Adrenal gland (tissue), 12 donors: Measurements from ENCODE around the gene REG1B. TPM values are rescaled to one million over a fixed set of nuclear protein-coding genes. Genes with fewer than 3 reads are reported as not detected.

ENCODE experiments used
- DNase-seq, 7 donors: peaks; one replicate each; pipeline ENCODE4 v3.0.0-alpha.2; 2019 to 2020
- H3K27ac ChIP-seq, 5 donors: fragments of 200-600 bp; sonication (generic) in 4 of 5; 1 replicate in 3 of 5; 2 replicates in 2 of 5; pipeline versions ENCODE4 v1.5.1 to v1.8.0; 2016 to 2020; ENCODE audit warnings: mild to moderate bottlenecking in 1 of 5
- H3K27me3 ChIP-seq: fragments of 200-600 bp; 2 replicates; pipeline ENCODE4 v1.8.0; 2021
- H3K36me3 ChIP-seq, 2 donors: fragments of 200-600 bp; replicated peaks in 1 of 2; 1 replicate in 1 of 2; 2 replicates in 1 of 2; pipeline versions ENCODE4 v1.5.1 to v1.8.0; 2018 to 2022
- H3K4me1 ChIP-seq, 2 donors: fragments of 200-600 bp; replicated peaks in 1 of 2; 1 replicate in 1 of 2; 2 replicates in 1 of 2; pipeline versions ENCODE4 v1.5.1 to v1.8.0; 2018 to 2021
- H3K4me3 ChIP-seq, 4 donors: fragments of 200-600 bp; sonication (generic) in 3 of 4; one replicate each; pipeline ENCODE4 v1.5.1; 2016 to 2018
- H3K9me3 ChIP-seq, 3 donors: fragments of 200-600 bp; sonication (generic) in 1 of 3; replicated peaks in 1 of 3; 1 replicate in 2 of 3; 2 replicates in 1 of 3; pipeline versions ENCODE4 v1.5.1 to v1.8.0; 2016 to 2021
- CTCF ChIP-seq, 6 experiments: fragments of 450-650 bp in 4 of 6; fragments of 200-600 bp in 2 of 6; sonication (generic) in 1 of 6; IDR thresholded peaks; 1 replicate in 5 of 6; 2 replicates in 1 of 6; pipeline versions ENCODE4 v1.5.1 to v1.8.0; 2016 to 2021; ENCODE audit warnings: antibody characterized with exemption in 6 of 6, mild to moderate bottlenecking in 2 of 6, moderate library complexity in 1 of 6
- POLR2A ChIP-seq, 2 donors: fragments of 450-650 bp; IDR thresholded peaks; one replicate each; pipeline ENCODE4 v1.6.1; 2017; ENCODE audit warnings: antibody characterized with exemption in 2 of 2, mild to moderate bottlenecking in 2 of 2, moderate library complexity in 1 of 2
- WGBS, 4 donors: extraction: QIAGEN DNeasy Blood & Tissue Kit in 2 of 4; methylation state at CpG; one replicate each; pipeline versions ENCODE4 v1.1.5 to v1.1.7; 2013 to 2017; 5-methylcytosine and 5-hydroxymethylcytosine counted together
- intact Hi-C, 2 donors: fragments of 100-400 bp; cut with DNase I; formaldehyde crosslinking; loops; one replicate each; pipeline versions ENCODE4 v1.14.1 to v1.15.0; 2022 to 2023
- polyA plus RNA-seq, 3 donors: library from polyadenylated mRNA; stranded (reverse); fragments of 200-250 nt in 2 of 3; fragments of 350-450 nt in 1 of 3; fragmentation: Illumina TruSeq in 1 of 3; extraction: RNeasy Lipid Tissue Mini Kit (QIAGEN cat#74804) in 1 of 3; gene quantifications; one replicate each; pipeline ENCODE4 v1.2.3, GENCODE V29; 2013 to 2014
- total RNA-seq, 9 donors: library from RNA; depleted of rRNA in 4 of 9; stranded (reverse); fragments of >200 nt in 4 of 9; fragments of 120-200 nt in 1 of 9; fragmentation: NEBNext Ultra II Directional in 1 of 9; extraction: Animal tissue kit (Norgen Biotek cat#: 25700) in 1 of 9; gene quantifications; one replicate each; pipeline versions ENCODE4 v1.1.0 to v1.2.4, GENCODE V29; 2013 to 2023
- donor health status: healthy with polysubstance abuse.
- donor health status: Bipolar disorder and iron deficiency.
- donor health status: DM: yes; HTN: yes; CAD: no.
- donor health status: DM: no; HTN: no; CAD: no.
- donor health status: DM: no; HTN: no; CAD: no.
- donor health status: DM: yes; HTN: yes; CAD: no.

Gene REG1B
- total and polyA plus RNA-seq, 12 donors, result 1.4 to 5.1 (median 2.6) TPM; not detected in 8

- Histone ChIP-seq H3K27me3 (no peaks in the 10 kb centered on the region), H3K4me1 (no peaks in the 10 kb centered on the region), H3K36me3 (no peaks in the 10 kb centered on the region), H3K27ac (no peak within 1 kb of the TSS), H3K9me3 (no peaks in the 10 kb centered on the region), H3K4me3 (no peak within 1 kb of the TSS)
- no peak for DNase-seq
- intact Hi-C loops, result no loop called here
- no peak for TF ChIP-seq CTCF (IDR thresholded peaks at IDR 0.05)
- TF ChIP-seq POLR2A (IDR thresholded peaks at IDR 0.05), result no peak
- WGBS, 4 donors, result 61 to 72% (median 66%) methylated on average over 5 to 6 of the region's 6 CpGs
Observed at GRCh38 chr2:79120194-79120713, 32.5 kb upstream of the REG1B start, which contains the start of gene REG1A. REG1A (plus strand) TSS chr2:79120488; CDS start chr2:79120862, 374 bp downstream.

DNA sequence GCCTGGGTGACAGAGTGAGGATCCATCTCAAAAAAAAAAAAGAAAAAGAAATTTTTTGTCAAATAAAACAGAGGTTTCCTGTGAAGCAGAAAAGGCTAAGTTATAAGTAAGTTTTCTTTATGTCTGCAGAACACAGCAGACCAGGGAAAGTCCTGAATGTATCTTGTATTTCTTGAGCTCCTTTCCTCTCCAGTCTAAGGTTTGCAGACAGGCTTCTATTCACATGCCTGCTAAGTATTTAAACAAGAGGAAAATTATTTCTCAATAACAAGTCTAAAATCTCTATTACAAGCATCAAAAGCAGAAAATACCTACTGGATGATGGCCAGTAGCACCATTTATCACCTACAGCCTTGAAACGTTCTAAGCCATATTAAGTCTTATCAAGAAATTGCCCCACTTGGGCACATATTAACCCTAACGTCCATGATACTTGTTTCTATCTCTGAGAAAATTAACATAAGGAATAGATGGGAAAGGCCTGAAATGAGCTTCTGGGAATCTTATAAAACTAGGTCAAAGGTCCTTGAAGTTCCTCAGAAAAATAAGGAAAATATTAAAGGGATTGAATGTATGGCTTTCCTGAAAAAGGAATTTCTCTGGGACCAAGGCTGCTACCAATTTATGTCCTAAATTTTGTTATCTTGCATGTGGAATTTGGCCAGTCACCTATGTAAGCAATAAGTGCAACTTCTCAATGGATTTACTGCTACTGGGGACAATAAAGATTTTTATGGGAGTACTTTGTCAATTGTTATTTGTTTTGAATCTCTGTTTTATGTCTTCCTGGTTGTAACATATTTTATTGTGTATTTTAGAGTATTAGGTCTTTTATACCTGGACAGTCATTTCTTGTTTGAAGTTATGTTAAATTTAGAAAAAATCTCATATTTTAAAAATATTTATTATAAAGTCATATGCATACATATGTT, 29.5 kb upstream of the REG1B start:
- no peaks in the 10 kb centered on the region for H3K9me3 ChIP-seq
- no peak for DNase-seq
- H3K4me1 ChIP-seq, result no peaks in the 10 kb centered on the region
- intact Hi-C loops, result no loop called here
- no peaks in the 10 kb centered on the region for H3K27me3 ChIP-seq
- WGBS, 4 donors, result 22 to 41% (median 27%) methylated on average over 2 of the region's 2 CpGs
- no peak overlapping the region for H3K27ac ChIP-seq
- H3K36me3 ChIP-seq, result no peaks in the 10 kb centered on the region
- H3K4me3 ChIP-seq, result no peak overlapping the region
- TF ChIP-seq POLR2A (IDR thresholded peaks at IDR 0.05), result no peak
- no peak for TF ChIP-seq CTCF (IDR thresholded peaks at IDR 0.05)

GRCh38 chr2:79114797-79115494, 27.2 kb upstream of the REG1B start:
- no peak overlapping the region for H3K27ac ChIP-seq
- no peak for DNase-seq
- H3K27me3 ChIP-seq, result no peaks in the 10 kb centered on the region
- H3K4me1 ChIP-seq, result no peaks in the 10 kb centered on the region
- 57 to 74% (median 65%) methylated on average over 3 of the region's 3 CpGs for whole genome bisulfite sequencing, 4 donors
- H3K36me3 ChIP-seq, result no peaks in the 10 kb centered on the region
- no peak for TF ChIP-seq CTCF (IDR thresholded peaks at IDR 0.05)
- no peak for TF ChIP-seq POLR2A (IDR thresholded peaks at IDR 0.05)
- H3K9me3 ChIP-seq, result no peaks in the 10 kb centered on the region
- H3K4me3 ChIP-seq, result no peak overlapping the region
- intact Hi-C loops, result no loop called here

- Histone ChIP-seq H3K27me3 (no peaks in the 10 kb centered on the region), H3K4me3 (no peak overlapping the region), H3K9me3 (no peaks in the 10 kb centered on the region), H3K36me3 (no peaks in the 10 kb centered on the region), H3K4me1 (no peaks in the 10 kb centered on the region), H3K27ac (no peak overlapping the region)
- intact Hi-C loops, result no loop called here
- no peak for TF ChIP-seq CTCF (IDR thresholded peaks at IDR 0.05)
- no peak for TF ChIP-seq POLR2A (IDR thresholded peaks at IDR 0.05)
- DNase-seq, result no peak
- 85 to 90% (median 87%) methylated on average over 3 of the region's 3 CpGs for WGBS, 4 donors
Observed at GRCh38 chr2:79112269-79112668, 24.5 kb upstream of the REG1B start.
